Fibroblast of lung (primary cell): Measurements from ENCODE around the gene LYL1.

ENCODE experiments used
- EZH2 ChIP-seq: IDR thresholded peaks from 2 replicates; pipeline ENCODE4 v1.5.1; 2012; ENCODE audit warnings: low read length, control low read depth, mild to moderate bottlenecking; ENCODE audit errors: missing control alignments
- TF ChIP-seq, protein P1 (sequence below), 2 donors: IDR thresholded peaks in 1 of 2; conservative IDR thresholded peaks in 1 of 2; 1 replicate in 1 of 2; 2 replicates in 1 of 2; pipeline ENCODE4 v1.5.1; 2011 to 2012; ENCODE audit warnings: low read length in 2 of 2, control low read depth in 1 of 2, inconsistent platforms in 1 of 2, low read depth in 1 of 2, mild to moderate bottlenecking in 1 of 2

DNA sequence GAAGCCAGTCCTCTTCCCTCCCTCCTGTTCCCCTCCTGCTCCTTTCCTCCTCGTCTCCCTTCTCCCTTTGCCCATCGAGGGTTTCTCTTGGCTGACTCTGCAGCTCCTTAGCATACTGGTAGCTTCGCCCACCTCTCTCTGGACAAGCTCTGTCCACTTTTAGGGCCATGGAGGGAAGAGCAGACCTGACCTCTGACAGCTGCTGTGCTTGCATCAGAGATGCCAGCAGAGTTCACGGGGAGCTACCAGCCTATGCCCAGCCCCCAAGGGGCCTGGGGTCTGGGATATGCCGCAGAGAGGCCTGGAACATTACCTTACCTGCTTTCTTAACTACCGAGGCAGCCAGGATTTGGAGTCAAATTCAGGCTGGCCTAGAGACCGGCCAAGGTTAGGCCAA lies 19.7 kb downstream of the LYL1 start:
- TF ChIP-seq, protein P1, sequence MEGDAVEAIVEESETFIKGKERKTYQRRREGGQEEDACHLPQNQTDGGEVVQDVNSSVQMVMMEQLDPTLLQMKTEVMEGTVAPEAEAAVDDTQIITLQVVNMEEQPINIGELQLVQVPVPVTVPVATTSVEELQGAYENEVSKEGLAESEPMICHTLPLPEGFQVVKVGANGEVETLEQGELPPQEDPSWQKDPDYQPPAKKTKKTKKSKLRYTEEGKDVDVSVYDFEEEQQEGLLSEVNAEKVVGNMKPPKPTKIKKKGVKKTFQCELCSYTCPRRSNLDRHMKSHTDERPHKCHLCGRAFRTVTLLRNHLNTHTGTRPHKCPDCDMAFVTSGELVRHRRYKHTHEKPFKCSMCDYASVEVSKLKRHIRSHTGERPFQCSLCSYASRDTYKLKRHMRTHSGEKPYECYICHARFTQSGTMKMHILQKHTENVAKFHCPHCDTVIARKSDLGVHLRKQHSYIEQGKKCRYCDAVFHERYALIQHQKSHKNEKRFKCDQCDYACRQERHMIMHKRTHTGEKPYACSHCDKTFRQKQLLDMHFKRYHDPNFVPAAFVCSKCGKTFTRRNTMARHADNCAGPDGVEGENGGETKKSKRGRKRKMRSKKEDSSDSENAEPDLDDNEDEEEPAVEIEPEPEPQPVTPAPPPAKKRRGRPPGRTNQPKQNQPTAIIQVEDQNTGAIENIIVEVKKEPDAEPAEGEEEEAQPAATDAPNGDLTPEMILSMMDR (conservative IDR thresholded peaks at IDR 0.05 in 1 of 2, IDR thresholded peaks at IDR 0.05 in 1 of 2; ENCODE audit: low read depth in 1 of 2, low read length in 2 of 2), result no peak
- no peak for TF ChIP-seq EZH2
